Fibroblast of skin of left quadriceps (primary cell): ENCODE measurements around the gene RAB7B.
A peak's percentile ranks its signal among the peaks of the same experiment; 100 is the strongest.
"Not testable (repeated sequence)": the region's sequence is repeated elsewhere in the genome, so short reads cannot be mapped to it uniquely, and the experiment has no call there.

Experiments
- DNase-seq, 2 experiments: peaks; one replicate each; pipeline ENCODE4 v3.0.0-alpha.2; 2013; ENCODE audit warnings: low read depth in 2 of 2

RAB7B gene, protein sequence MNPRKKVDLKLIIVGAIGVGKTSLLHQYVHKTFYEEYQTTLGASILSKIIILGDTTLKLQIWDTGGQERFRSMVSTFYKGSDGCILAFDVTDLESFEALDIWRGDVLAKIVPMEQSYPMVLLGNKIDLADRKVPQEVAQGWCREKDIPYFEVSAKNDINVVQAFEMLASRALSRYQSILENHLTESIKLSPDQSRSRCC

DNA sequence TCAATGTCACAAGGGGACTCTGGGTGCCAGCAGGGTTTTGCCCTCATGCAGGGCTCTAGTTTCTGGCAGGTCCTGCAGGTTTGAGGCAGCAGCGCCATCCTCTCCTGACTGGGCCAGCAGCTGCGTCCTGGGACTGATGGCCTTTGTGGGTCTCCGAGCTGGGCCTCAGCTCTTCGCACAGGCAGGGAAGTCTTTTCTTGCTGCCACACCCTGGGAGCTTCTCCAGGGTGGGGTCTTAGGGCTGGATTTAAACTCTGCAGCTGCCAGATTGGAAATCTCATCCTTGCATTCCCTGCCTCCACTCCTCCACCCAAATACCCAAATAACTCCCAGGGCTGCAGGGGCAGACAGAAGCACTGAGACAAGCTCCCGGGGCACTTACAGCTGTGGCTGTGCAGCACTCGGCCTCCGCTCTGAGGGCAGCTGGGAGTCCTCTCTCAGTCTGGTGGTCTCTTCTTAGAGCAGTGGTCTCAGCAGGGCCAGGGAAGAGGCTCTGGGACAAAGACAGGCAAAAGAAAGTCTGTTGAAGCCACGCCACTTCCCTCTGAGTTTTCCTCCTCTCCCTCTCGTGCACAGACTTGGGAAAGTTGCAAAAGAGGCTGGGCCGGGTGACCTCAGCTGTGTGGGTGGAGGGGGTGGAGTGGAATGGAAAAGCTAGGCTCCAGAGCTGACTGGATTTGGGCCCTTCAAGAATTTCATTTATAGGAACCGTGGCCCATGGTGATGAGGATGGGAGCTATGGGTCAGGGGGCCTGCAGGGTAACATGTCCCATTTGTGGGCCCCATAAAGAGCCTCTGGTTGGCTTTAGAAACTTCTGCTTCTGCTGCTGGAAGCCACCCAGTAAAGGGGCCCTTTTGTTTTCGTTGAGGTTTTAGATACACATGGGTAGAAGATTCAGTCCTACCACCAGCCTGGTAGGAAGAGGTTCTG, at the start of gene RAB7B:
RAB7B (minus strand) TSS at position 525 of the 931 bp plus-strand sequence. CDS start 9,260 bp downstream, outside the sequence.
- peak; percentile 34 to 47 for DNase-seq

DNA sequence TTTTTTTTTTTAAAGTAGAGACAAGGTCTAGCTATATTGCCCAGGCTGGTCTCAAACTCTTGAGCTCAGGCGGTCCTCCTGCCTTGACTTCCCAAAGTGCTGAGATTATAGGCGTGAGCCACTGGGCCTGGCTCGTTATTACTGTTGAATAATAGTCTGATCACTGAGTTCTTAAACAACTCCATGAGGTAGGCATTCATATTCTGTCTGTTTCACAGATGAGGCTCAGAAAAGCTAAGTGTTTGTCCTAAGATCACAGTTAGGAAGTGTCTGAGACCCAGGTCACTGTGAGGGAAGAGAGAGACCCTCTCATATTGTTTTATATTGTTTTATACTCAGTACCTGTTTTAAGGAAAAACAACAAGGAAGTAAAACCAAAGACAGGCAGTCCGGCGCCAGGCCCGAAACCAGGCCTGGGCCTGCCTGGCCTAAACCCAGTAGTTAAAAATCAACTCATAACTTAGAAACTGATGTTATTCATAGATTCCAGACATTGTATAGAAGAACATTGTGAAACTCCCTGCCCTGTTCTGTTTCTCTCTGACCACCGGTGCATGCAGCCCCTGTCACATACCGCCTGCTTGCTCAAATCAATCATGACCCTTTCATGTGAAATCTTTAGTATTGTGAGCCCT, 49.2 kb upstream of the RAB7B start:
- not testable (repeated sequence) for DNase-seq

DNA sequence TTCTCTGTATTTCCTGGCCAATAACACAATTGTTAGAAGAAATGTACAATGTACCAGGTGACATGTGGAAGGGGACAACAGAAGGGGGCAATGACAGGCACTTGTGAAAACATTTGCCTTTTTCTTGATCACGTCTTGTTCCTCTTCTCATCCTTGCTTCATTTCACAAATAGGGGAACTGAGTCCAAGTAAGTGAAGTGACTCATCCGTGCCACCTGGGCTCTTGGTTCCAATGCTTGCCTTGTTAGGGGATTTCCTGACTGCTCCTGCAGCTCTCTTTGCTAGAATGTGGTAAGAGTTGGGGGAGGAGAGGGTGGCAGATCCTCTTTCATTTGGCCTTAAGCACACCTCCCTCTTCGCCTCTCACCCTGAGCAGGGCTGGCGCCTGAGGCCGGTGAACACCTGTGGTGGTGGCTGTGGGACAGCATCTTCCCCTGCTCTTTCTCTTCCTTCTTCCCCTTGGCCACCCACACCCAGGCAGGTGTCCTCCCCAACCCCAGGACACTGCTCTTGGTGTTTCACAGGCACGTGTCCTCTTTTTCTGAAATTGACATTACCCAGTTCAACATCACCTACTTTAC, 47.5 kb upstream of the RAB7B start:
- no peak for DNase-seq

DNA sequence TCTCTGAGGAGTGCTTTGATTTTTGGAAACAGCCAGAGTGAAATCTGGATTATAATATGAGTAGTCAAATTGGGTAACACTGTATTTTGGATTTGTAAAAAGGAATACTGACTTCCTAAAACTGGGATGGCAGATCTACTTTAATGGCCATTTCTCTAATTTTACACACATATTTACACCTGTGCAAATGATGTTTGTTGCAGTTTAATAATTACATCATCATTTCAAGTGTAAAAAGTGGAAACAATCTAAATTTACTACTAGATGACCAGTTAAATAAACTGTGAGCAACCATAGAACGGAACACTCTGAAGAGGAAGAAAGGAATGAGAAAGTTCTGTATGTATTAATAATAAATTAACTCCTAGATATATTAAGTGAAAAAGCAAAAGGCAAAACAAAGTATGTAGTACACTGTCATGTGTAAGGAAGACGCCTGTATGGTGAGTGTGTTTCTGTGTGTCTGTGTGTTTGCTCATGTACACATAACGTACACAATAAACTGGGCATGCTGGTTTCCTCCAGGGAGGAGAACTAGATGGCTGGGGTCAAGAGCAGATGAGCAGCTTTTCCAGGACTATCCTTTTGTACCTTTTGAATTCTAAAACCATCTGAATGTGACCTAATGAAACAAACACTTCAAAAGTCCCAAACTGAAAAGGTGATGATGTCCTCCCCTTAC, 46.9 kb upstream of the RAB7B start:
- no peak for DNase-seq

DNA sequence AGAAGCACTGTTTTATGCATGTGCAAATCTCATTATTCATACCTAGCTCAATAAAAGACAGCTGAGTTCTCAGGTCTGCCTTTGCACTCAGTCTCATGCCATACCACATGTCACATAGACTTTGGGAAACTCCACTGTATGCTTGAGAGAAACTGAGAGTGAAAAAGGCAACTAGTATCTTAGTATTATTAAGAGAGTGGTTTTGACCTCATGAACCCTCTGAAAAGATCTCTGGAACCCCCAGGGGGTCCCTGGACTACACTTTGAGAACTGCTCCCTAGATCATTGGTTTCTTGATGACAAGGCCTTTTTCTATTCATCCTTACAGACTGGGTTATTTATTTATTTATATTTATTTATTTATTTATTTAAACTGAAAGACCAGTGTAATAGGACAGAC, 46.1 kb upstream of the RAB7B start:
- no peak for DNase-seq

DNA sequence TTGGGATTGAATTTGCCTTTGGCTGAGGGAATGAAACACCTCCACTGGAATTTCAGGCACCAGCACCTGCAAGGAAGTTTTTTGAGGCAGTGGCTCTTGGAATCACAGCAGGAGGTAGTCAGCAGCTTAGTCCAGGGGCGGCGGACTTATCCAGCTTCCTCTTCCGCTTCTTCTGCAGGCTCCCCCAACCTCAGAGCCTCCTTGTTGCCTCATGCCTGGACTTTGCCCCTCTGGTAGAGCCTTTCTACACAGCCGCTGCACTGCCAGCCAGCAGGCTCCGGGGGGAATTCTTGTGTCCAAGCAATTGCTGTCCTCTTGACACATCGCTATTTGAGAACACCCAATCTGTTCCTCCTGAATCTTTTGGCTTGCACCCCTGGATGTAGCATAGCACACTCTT, 45.4 kb upstream of the RAB7B start:
- no peak for DNase-seq

DNA sequence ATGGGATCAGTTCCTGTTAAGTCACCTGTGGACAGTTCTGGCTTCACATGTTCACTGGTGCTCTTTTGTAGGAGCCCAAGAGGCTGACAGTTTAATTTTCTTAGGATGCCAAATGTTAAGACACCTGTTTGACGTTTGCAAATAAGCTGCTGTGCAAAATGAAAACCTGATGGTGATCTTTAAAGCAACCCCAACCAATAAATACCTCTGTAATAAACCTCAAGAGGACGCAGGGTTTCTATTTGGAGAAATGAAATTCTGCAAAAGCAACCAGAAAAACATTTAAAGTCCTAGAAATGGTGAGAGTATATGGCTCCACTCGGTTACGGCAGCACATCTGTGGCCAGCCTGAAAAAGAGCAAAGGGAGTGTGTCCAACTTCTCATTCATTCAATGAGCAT, 44.1 kb upstream of the RAB7B start:
- no peak for DNase-seq

DNA sequence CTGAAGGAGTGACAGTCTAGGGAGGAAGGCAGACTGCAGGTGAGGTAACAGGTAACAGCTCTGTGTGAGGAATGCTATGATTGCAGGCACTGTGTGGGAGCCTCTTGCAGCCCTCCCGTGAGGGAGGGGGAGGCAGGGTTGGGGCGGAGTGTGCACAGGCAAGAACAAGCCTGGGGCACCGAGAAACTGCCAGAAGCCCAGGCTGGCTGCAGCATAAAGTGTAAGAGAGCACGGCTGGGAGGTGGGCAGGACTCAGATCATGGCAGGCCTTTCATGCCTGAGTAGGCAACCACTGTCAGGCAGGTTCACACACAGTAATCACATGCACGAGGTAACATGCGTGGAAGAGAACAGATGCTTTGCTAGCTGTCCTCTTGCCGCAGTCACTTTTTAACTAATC, 38.4 kb upstream of the RAB7B start:
- DNase-seq, result no peak

DNA sequence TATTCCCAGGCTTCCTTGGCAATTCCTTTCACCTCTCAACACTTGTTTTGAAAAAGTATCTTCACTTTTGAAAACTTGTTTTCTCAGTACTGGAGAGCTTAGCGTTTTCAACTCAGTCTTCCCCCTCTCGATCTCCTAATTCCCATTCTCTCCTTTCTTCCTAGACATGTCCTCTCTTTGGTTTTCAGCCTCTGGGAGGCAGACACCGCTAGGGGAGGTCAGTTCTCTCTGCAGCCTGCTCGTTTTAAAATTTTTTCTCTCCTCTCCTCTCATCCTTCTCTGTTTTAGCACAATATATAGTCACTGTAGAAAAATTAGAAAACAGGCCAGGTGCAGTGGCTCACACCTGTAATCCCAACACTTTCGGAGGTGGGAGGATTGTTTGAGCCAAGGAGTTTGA, 37.1 kb upstream of the RAB7B start:
- no peak for DNase-seq

DNA sequence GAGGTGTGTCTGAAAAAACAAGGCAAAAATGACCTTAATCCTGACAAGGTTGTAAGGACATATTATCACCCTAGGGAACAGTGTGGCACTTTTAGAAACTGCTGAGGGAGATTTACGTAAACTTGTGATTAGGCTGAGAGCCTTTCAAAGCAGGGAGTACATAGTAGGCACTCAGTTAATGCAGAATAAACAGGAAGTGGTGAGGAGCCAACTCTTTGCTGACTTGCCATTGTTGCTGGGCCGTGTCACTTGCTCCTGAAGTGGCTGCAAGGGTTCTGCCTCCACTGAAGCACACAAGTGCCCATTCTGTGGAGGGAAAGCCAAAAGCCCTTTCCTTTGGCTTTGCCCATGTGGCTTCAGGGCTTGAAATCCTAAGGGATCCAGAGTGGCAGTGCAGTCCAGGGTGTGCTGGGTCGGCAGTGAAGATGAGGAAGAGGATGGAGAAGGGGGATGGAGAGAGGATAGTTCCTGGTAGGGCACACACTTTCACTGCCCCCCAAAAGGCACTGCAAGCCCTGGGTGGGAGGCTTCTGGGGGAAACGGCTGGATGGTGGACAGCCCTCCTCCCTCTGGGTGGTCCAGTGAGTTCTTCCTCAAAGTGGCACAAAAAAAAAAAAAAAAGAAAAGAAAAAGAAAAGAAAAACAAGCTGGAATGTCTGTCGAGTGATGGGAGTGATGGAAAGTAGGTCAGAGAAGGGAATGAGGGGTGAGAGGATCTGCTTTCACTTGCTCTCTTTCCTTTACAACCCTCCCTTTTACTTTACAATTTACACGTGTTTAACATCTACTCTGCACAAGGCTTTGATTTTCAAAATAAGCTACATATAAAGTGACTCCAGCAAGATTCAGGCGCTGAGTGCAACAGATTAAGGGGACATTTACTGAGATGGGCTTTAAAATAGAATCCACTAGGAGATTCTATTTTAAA, 36.1 kb upstream of the RAB7B start:
- no peak for DNase-seq

DNA sequence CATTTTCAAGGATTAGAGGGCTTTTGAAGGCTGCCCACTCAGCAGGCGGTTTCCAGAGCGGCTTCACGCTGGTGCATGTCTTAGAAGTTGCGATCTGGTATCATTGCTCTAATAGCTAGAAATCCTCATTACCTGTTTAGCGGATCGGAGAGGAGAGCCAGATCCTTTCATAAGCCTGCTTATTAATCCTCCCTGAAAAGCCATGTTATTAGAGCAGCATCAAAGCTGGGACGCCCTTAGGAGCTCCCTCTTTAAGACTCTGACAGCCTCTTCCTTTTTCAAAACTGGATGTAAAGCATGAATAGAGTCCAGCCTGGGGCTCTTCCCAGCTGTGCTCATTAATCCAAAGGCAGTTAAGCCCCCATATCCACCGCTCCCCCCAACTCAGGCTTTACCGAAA, 34.4 kb upstream of the RAB7B start:
- DNase-seq, result no peak

DNA sequence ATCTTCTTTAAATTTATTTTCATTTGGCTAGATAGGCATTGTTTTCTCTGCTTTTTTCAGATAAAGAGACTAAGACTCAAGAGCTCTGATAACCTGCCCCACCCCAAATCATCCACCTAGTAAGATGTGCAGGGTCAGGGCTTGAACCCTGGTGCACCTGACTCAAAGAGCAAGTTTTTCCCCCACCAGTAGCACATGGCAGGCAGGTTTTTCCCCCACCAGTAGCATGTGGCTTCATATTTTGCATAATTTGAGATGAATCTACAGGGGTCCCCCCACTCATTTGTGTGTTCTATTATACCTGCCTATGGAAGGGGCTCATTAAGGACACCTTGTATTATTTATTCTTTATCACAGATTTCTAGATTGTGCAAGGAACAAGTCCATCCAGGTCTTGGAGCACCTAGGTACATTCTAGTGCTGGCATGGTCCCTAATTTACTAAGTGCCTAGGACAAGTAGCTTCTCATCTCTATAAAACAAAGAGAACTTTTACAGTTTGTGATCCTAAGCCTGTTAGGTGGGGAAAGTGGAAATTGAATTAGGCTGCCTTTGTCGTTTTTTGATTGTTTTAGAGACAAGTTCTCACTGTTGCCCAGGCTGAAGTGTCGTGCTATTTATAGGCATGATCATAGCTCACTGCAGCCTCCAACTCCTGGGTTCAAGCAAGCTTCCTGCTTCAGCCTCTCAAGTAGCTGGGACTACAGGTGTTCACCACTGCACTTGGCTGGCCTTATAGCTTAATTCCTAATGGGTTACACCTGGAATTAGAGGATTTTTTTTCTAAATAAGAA, 33.7 kb upstream of the RAB7B start:
- no peak for DNase-seq

DNA sequence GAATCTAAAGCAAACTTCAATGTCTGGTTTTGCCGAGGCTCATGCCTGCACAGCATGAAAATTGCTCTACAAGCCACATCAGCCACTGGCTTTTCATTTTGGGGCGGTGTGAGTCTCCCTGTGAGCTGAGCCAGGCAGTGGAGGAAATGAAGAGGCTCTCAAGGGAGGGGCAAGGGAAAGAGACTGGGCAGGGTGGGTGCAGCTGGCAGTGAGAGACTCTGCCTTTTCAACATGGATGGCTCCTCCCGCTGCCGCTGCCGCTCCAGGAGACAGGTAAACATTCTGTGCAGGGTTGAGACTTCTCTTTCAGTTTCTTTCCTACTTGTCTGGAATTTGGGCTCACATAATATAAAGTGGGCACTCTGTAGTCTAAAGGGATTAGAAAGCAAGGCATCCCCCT, 31.8 kb upstream of the RAB7B start:
- DNase-seq, result no peak

DNA sequence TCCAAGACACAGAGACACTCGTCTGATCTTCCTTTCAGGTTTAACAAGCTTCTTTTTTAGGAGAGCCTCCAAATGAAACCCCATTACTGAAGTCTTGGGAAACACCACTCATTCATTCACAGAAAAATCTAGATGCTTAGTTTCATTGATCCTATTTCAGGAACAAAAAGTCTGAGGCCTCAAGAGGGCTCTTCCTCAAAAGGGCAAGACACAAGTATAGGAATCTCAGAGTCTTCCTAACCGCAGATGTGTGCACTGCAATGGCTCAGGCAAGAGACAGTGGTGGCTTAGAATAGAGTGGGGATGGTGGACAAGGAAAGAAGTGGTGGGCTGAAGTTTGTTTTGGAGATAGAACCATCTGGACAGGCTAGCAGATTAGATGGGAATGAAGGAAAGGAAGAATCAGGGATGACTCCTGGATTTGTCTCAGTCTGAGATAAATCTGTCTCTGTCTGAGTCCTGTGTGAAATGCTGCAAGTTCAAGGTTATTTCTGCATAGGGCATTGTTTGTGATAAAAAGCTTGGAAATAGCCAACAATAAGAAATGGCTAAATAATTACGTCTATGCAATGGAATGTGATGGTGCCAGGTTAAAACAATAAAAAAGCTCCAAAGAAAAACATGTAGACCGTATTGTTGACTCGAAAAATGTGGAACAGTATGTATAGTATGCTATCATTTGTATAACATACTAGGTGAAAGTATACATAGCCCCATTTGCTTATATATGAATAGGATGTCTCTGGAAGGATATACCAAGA, 29.4 kb upstream of the RAB7B start:
- DNase-seq, result no peak

DNA sequence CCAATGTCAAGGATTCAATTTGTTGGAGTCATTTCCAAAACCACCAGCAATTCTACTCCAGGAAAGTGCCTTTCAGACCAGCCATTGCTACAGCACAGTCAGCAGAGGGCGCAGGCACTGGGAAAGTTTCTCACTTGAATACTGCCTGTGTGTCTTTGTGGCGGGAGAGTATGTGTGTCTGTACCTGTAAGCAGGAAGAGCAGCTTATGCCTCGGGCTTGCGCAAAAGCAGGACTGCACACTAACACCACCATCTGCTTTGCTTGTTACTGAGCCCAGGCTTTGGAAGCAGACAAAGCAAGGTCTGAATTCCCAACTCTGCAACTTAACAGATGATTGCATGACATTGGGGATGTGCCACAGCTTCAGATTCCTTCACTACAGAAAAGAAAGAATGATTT, 27.5 kb upstream of the RAB7B start:
- peak; percentile 15 to 18 for DNase-seq

DNA sequence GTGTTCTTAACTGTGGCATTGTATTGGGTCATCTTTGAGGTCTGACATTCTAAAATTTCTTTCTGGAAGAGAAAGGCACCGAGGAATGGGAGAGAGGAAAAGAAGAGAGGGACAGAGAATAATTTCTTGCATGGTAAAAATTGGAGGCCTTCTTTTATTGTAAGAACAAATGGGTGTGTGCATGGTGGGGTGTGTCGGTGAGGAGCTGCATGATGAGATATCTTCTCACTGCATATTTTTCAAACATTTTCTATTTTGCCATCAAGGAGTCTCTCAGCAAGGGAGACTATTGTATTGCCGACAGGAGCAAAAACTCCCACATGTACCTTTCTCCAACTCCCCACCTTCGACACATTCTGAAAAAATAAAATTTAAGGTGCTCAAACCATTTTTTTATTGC, 27.0 kb upstream of the RAB7B start:
- DNase-seq, result no peak

DNA sequence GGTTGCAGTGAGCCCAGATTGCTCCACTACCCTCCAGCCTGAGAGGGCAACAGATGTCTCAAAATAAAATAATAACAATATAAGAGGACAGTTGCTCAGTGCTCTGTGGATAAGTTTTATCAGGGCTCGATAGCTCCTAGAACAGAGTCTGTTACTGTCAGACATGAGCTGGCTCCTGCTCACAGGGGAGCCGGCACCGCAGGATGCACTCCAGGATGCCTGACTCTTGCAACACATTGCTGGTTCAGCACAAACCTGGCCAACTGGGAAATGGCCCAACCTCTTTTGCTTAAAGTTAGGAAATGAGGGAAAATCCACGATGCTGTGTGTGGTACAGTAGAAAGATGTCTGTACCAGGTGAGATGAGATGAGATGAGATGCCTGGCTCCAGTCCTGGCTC, 26.3 kb upstream of the RAB7B start:
- DNase-seq, result peak in 1 of 2 experiments; percentile 4

DNA sequence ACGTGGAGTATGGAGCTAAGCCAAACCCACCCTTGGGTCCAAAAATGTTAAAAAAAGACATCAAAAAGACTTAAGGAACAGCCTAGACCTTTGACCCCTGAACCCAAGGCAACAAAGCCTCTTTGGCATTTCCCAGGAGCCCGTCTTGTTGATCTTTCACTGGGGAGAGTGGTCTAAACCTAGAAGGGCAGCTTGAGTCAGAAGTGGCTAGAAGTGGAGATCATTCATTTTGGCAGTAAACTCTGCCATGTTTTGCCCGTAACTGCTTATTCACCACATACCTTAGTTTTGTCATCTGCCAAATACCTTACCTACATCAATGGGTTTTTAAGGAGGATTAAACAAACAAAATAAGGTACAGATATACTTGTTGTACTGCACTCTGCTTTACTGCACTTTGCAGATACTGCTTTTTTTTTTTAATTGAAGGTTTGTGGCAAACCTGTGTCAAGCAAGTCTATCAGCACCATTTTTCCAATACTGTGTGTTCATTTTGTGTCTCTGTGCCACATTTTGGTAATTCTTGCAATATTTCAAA, 22.2 kb upstream of the RAB7B start:
- no peak for DNase-seq

DNA sequence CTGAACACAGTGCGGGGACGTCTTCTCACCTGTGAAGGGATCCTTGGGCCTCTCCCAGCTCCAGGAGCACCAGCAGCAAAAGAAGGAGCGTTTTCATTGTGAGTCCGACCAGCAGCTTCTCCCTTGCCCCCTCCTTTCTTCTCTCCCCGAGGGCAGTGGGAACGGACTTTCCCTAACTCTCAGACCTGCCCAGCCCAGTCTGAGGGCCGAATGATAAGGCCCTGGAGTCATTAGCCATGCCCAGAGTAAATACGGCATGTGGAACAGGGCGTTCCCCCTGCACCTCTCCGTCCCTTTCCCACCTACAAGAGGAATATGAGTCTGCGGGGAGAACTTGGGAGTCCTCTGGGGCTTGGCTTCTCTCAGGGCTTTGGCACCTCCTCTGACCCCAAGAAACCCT, 20.5 kb upstream of the RAB7B start, which contains the start of gene CTSE:
CTSE (minus strand) TSS at position 201 of the 400 bp plus-strand sequence; CDS start at position 97, 104 bp downstream.
- no peak for DNase-seq
